ENCODE measurements around the gene MEFV.
A peak's percentile ranks its signal among the peaks of the same experiment; 100 is the strongest.

MEFV gene

DNA sequence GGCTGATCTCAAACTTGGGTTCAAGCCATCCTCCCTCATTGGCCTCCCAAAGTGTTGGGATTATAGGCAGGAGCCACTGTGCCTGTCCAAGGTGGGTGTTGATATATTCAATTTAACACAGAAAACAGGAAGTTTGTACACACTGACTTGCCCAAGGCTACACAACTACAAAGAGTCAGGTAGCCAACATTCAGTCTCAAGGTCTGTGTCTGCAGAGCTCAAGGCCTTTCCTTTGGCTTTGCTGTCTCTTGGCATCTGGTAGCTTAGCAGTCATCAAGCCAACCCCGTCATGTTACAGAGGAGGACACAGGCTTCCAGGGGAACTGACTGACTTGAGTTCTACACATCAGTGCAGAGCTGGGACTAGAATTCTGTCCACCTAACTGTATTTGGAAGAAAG lies 11.9 kb upstream of the MEFV start:
- DNase-seq = no peak

DNA sequence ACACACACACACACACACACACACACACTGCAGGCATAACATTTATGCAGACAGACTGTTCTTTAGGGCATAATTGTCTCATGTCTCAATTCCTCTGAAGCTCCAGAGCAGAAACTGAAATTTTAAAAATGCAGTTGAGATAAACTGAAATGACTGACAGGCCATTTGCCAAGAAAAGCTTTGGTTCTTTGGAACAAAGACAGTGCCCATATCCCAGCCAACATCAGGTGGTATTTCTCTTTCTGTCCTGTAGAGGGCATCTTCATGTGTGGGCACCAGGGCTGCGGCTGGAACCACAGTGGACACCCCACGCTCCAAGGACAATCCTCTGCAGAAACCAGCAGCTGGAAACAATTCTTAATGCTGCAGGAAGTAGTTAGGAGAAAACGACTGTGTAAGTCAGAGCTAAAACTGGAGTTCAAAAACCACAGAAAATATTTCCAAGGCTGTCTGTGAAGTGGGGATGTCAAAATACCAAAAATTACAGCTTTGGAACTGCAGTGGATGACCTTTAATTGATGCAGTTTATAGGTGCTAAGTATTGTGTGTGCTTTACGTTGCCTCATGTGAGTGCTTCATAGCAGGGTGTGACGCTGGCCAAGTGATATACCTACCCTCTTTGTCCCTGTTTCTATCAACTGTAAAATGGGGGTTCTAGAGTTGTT lies 10.6 kb upstream of the MEFV start:
- DNase-seq = no peak

DNA sequence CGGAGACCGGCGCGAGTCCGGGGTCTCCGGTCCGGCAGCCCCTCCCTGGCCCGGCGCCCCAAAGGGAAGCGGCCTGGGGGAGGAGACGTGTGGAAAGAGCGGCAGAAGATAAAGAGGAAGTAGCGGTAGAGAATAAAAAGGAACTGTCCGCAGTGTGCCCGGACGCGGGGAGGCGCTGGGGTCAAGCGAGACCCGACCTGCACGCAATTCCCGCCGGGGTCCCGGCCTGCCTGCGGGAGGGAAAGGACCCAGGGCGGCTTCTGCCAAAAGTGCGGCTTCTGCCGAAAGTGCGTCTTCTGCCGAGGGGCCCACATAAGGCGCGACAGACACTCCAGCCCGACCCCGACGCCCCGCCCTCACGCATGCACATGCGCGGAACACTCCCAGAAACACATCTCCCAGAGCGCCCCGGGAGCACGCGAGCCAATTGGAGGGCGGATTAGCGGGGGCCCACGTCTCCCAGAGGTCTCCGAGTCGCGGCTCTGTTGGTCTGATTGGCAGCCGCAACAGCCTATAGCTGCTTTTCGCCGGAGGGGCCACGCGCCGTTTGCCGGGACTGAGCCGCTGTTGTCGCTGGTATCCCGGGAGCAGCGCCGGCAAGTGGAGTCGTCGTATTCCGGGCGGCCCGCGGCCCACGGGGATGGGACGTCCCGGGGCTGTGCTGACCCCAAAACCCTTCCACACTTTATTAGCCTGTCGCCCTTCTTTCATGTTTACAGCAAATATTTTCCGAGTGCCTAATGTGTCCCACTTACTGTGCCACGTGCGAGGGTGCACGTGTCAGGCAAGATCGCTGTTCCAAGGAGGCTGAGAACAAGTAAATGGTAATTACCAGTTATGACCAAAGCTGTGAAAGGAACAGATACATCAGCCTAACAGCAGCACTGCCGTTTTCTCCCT lies 8.0 kb upstream of the MEFV start:
- DNase-seq = peak; percentile 87

DNA sequence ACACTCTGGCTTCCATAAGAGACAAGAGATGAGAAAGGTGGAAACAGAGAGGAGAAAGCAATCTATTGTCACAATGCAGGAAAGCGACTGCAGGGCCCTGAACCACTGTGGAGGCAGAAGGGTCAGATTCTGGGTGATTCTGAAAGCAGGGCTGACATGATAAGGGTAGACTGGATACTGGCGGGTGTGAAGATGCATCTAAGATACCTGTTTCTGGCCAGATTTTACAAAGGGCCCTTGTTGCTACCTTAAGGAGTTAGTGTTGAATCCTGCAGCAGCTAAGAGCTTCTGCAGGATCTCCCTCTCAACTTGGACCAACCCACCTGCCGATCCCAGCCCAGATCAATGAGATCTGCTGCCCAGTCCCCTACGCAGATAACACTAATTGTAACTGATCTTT lies 6.1 kb upstream of the MEFV start:
- no peak for DNase-seq

DNA sequence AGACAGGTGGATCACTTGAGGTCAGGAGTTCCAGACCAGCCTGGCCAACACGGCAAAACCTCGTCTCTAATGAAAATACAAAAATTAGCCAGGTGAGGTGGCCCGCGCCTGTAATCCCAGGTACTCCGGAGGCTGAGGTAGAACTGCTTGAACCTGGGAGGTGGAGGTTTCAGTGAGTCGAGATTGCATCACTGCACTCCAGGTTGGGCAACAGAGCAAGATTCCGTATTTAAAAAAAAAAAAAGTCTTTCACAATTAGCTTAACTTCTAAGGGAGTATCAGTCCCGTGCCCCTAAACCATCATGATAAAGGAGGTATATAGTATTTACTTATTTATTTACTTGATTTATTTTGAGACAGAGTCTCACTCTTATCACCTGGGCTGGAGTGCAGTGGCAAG lies 3.4 kb upstream of the MEFV start:
- no peak for DNase-seq

DNA sequence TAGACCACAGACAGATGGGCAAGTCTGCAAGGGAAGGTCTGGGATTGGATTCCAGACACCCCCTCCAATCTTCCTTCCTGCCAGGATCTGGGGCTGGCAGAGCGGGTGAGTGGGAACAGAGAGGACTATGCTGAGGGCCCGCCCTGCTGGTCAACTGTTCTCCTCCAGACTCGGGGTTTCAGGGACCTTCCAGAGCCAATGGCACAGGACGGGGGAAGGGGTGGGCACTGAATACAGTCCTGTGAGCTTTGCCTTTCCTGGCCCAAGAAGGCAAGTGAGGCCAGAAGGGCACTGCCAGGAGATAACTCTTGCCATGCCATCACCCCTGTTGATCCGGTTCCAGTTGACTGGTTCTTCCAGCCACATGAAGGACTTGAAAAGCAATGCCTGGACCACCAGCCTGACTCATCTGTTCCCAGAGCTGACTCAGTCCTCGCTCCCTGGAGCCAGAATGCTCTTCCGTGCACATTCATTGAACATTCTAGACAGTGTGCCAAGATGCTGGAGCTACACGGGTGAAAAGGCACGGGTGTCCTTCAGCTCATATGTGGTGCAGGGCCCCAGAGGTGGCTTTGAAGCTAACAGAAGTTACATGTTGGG lies 533 bp upstream of the MEFV start:
- DNase-seq = no peak

DNA sequence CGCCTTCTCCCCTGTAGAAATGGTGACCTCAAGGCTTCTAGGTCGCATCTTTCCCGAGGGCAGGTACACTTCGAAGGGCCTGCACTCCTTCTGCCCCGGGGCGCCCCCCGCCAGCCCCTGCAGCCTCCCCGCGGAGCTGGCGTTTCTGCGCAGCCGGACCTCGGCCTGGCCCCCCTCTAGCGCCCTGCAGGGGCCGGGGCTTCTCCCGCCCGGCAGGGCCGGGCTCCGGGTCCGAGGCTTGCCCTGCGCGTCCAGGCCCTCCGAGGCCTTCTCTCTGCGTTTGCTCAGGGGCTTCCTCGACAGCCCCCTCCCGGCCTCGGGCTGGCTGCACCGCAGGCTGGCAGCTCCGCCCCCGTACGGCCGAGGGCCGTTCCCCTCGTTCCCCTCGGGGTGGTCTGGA lies 2.1 kb downstream of the MEFV start:
- DNase-seq = no peak

DNA sequence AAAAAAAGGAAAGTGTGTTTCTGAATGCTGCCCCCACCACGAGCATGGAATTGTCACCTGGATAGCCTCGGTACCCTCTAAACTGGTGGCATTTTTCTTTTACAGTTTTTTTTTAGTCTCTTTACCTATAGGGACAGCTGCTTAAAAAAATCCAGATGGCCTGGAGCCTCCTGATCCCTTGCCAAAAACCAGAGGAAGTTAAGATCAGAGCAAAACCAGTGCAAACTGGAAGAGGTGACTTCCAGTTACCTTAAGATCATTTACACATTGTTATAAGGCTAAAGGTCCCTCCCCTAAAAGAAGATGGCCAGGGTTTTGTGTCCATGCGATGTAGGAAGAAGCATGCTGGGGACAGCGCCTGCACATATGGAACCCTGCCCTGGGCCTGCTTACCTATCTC lies 3.5 kb downstream of the MEFV start:
- DNase-seq = no peak

DNA sequence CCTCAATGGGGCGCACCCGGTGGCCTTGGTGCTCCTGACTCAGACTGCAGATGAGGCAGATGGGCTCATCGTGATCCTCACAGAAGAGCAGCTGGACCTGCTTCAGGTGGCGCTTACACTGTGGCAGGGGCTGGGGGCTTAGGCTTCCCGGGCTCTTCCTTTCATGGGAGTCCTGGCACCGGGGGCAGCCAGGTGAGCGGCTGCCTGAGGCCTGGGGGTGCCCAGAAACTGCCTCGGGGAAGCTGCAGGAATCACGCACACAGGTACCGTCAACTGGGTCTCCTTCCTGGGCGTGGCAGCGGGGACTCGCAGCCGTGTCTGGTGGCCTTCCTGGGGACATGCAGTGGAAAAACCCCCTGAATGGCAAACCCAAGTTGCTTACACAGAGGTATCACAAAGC lies 7.0 kb downstream of the MEFV start:
- DNase-seq = no peak

DNA sequence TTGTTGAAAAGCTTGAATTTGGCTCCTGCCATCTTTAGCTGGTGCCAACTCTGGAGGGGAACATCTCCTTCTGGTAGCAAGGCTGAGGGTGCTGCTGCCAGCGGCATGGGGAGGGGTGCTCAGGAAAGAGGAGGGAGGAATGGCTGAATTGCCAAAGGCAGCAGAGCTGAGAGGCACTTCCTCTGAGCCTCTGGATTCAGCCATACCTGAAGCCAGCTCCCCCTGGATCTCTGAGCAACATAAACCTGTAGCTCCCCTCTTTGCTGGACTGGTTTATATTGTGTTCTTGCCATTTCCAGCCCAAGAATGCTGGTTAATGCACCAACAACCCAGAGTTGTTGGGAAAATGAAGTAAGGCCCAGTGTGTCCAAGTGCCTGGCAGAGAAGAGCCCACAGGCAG lies 7.4 kb downstream of the MEFV start:
- DNase-seq = no peak

DNA sequence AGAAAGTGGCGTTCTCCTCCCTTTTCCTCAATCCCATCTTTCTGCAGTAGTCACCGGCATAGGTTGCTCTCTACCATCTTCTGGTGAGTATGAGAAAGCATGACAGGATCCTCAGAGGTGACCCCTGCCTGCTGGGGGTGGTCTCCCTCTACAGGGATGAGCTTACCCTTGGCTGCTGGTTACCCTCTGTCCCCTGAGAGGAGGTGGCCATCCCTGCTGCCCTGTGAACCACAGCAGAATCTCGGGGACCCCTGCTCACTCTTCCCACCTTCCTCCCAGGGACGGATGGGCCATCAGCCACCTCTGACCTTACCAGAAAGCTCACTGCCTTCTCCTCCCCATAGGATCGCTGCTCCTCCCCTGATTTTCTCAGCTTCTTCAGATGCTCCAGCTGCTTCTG lies 7.8 kb downstream of the MEFV start:
- DNase-seq = no peak

DNA sequence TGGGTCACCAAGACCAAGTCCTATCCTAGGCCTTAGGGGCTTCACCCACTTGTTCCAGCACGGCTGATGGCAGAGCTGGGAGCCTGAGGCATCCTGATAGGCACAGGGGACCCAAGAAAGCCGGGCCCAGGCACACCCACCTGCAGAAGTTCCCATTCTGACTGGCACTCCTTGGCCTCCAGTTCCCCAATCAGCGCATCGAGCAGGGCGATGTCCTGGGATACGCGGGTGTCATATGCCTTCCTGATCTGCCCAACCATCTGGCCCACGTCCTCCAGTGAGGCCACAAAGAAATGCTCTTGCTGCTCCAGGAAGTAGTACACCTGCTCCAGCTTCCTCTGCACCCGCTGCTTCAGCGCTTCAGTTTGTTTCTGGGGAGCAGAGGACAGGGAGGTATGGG lies 9.6 kb downstream of the MEFV start:
- DNase-seq = no peak

DNA sequence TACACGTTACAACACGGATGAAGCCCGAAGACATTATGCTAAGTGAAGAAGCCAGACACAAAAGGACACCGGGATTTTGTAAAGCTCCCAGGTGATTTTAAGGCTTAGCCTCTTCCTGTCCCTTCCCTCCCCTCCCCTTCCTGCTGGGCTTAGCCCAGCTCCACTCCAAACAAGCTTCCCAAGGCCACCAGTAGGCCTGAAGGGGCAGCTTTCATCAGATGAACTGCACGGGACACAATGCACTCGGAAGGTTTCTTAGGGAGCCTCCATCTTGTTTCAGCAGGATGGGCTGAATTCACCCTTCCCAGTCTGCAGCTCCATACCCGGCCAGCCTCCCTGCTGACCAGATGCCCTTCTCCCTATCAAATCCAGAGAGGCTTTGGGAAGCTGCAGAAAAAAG lies 10.4 kb downstream of the MEFV start:
- no peak for DNase-seq

DNA sequence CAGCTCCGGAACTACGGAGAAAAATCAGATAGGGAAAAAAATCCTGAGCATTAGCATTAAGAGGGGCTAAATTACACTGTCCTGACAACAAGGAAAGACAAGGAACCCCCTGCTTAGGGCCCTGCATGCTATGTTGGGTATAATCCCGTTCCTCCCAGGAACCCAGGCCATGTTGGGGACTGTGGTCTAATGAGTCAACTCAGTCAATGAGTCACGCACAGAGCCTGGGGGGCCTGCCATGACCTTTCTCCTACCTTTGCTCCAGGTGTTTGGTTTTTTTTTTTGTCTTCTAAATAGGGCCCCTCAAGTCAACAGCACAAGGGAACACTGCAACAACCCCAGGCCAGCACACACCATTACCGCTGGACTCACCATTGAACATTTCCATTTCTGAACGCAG lies 12.6 kb downstream of the MEFV start:
- DNase-seq = no peak

DNA sequence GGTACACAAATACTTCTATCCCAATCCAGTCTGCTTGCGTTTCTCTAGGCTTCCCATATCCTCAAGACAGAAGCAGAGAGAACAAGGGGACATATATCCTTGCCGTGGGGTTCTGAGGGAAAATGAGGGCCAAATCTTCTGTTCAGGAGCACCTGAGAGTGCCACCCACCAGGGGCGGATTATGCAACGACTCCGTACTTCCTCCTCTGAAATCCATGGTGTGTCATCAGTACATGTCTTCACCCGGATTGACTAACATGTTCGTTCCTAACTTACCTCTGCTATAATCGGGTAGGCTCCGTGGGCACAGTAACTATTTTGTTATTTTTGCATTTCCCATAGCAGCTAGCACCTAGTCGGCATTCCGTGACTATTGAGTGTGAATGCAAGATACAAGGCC lies 13.7 kb downstream of the MEFV start:
- DNase-seq = no peak

DNA sequence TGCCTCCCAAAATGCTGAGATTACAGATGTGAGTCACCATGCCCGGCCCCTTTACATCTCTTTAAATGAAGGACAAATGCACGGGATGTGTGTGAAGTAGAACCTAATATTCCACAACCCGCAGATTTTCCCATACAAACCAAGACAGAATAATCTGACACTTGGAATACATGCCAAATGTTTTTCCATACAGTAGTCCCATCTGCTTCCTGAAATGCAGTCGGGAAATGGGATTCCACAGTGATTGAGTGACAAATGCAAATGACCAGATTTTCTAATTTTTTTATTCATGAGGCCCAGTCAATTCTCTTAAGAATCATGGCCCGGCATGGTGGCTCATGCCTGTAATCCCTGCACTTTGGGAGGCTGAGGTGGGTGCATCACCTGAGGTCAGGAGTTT lies 14.7 kb downstream of the MEFV start:
- no peak for DNase-seq

DNA sequence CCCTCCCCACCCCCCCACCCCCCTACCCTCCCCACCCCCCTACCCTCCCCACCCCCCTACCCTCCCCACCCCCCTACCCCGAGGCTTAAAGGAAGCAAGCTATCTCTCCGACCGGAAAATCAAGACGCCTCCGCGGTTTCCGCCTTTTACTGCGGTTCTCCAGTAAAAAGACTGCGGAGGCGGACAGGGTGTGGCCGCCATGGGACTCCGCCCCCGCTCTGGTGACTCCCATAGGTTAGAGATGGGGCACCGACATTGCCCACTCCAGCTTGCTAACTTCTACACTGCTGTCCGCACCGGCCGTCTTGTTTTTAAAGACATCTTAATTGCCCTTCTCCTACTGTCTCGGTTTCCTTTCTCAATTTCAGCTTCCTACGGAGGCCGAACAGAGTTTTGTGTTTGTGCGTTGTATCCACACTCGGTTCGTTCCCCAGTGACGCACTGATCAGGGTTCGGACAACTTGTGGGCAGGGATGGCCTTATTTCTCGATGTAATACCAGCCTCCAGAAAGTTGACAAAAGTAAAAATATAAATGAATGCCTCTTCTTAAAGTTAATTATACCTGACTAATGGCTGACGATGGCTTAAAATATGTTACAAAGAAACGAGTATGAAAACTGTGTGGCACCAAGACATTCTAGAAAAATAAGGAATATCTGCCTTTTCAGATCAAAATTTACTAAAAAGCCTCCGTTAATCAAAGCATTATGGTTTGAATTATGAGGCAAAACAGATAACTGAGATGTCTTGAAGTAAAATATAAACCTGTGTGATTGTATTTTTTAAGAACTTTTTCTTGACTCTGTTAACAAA lies 20.4 kb downstream of the MEFV start:
- no peak for DNase-seq

DNA sequence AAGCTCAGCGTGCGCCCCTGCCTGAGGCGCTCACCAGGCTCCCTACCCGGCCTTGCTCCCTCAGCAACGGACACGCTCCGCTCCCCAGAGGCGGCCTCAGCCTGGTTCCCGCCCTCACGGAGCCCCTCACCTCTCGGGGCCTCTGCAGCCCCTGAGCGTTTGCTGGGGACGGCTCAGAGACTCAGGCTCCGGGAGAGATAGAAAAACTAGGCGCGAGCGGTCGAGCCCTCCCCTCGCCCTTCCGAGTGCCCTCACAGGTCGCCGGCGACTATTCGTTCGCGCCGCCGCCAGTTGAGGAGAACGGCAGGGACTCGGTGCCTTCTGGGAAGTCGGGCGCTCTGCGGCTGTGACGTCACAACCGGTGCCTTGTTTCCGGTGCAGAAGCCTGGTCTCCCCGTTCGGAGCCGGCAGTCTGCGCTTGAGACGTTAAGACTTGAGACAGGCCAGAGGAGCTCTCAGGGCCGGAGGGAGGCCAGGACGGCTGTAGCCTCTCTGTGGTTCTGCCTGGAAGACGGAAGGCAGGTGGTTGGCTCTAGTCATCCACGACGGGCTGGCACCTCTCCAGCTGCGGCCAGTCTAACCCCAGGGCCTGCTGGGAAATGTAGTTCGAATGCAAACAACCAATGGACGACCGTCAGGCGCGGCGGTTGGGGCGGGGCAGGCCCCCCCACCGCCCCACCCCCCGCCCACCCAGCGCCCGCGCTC lies 21.4 kb downstream of the MEFV start, which contains the start of gene ZNF200:
Gene ZNF200 (minus strand): TSS at position 302 of the 705 bp plus-strand sequence. CDS start 1,403 bp downstream, outside the sequence.
- peak; percentile 75 for DNase-seq

DNA sequence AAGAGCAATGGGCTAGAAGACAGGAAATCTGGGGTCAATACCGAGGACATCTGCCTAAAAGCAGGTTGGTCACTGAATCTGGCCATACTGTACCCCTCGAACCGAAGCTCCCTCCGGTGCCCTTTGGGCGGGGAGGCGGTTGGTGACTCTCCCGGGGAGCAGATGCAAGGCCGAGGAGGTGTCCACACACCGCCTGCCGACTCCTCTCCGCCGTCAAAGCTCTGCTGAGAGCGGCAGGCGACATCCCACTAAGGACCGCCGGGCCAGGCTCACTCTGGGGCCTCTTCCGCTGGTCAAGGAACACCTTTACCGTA lies 21.9 kb downstream of the MEFV start:
- DNase-seq = no peak

DNA sequence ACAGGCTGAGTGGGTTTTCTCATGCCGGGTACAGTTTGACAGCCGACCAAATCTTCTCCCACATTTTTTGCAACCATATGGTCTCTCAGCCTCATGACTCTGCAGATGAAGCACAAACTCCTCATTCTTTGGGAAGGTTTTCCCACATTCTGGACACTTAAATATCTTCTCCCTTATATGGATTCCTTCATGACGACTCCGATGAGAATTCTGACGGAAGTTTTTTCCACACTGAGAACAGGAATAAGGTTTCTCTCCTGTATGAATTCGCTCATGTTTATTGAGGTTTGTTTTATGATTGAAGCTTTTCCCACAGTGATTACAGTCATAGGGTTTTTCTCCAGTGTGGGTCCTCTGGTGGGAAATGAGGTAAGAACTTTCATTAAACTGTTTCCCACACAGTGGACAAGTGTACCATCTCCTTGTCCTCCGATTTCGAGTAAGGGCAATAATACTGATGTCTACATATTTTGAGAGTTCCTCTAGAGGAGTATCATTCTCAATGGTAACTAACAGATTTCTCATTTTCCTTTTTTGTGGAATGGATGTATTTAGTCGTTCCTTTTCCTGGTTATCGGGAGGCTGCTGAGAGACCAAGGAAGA lies 32.4 kb downstream of the MEFV start:
- no peak for DNase-seq

DNA sequence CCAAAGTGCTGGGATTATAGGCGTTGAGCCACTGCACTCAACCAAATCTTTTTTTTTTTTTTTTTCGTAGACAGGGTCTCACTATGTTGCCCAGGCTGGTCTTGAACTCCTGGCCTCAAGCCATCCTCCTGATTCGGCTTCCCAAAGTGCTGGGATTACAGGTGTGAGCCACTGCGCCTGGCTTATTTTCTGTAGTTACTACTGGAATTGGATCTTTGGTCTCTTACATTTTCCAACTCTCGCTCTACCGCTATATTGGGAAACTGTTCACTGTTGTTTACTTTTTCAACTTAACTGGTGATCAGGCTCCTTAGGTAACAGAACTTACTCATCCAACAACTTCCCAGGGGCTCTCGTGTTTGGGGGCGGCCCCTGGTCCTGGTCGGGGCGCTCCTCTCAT lies 35.6 kb downstream of the MEFV start:
- no peak for DNase-seq

DNA sequence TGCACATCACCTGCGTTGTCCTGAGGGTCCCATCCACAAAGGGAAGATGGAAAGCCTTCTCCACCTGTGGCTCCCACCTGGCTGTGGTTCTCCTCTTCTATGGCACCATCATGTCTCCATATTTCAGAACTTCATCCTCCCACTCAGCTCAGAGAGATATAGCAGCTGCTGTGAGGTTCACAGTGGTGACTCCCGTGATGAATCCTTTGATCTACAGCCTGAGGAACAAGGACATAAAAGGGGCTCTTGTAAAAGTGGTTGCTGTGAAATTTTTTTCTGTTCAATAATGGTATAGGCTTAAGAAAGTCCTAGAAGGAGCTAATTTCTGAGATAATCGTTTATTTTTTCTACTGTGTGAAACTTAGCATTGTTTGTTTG lies 40.2 kb downstream of the MEFV start:
- no peak for DNase-seq
